HCT116 (cell line): Measurements from ENCODE around the gene C9orf78.

Source experiments
- CBX3 ChIP-seq: IDR thresholded peaks from 2 replicates; pipeline ENCODE4 v1.6.1; 2012; ENCODE audit warnings: low read depth
- CTCF ChIP-seq, 3 experiments: fragments of 200-600 bp in 1 of 3; sonication (generic) in 1 of 3; IDR thresholded peaks in 2 of 3; conservative IDR thresholded peaks in 1 of 3; 2 replicates each; pipeline ENCODE4 v1.5.1; 2012 to 2017; ENCODE audit warnings: low read depth in 2 of 3, low read length in 2 of 3, antibody characterized with exemption in 1 of 3, borderline replicate concordance in 1 of 3, control low read depth in 1 of 3, mild to moderate bottlenecking in 1 of 3, mixed read lengths in 1 of 3, mixed run types in 1 of 3, moderate library complexity in 1 of 3; ENCODE audit not compliant: insufficient read depth in 1 of 3
- EZH2 ChIP-seq: fragments of 200-600 bp; sonication (generic); IDR thresholded peaks from 2 replicates; pipeline ENCODE4 v1.6.1; 2017; ENCODE audit warnings: antibody characterized with exemption, mixed run types
- EZH2phosphoT487 ChIP-seq: fragments of 200-600 bp; IDR thresholded peaks from 2 replicates; pipeline ENCODE4 v1.6.1; 2018; ENCODE audit warnings: antibody characterized with exemption, borderline replicate concordance
- FOSL1 ChIP-seq: IDR thresholded peaks from 2 replicates; pipeline ENCODE4 v1.6.1; 2012; ENCODE audit warnings: low read depth
- JUND ChIP-seq: IDR thresholded peaks from 2 replicates; pipeline ENCODE4 v1.6.1; 2012
- RAD21 ChIP-seq: IDR thresholded peaks from 2 replicates; pipeline ENCODE4 v1.6.1; 2012; ENCODE audit warnings: low read depth, mild to moderate bottlenecking
- SIN3A ChIP-seq: IDR thresholded peaks from 2 replicates; pipeline ENCODE4 v1.6.1; 2012; ENCODE audit warnings: low read depth
- TCF7L2 ChIP-seq: IDR thresholded peaks from 2 replicates; pipeline ENCODE4 v1.7.0; 2011; ENCODE audit warnings: borderline replicate concordance, inconsistent platforms; ENCODE audit not compliant: insufficient read depth, insufficient read length; ENCODE audit errors: extremely low read depth
- YY1 ChIP-seq: IDR thresholded peaks from 2 replicates; pipeline ENCODE4 v1.6.1; 2011; ENCODE audit warnings: low read length, low read depth, moderate library complexity, mild to moderate bottlenecking; ENCODE audit not compliant: insufficient replicate concordance; ENCODE audit errors: extremely low read depth
- ZBTB33 ChIP-seq: IDR thresholded peaks from 2 replicates; pipeline ENCODE4 v1.6.1; 2011; ENCODE audit warnings: mild to moderate bottlenecking, low read length, moderate library complexity; ENCODE audit not compliant: insufficient replicate concordance; ENCODE audit errors: extremely low read depth
- ZFX ChIP-seq: fragments of 450-650 bp; IDR thresholded peaks from 2 replicates; pipeline ENCODE4 v1.6.1; 2017

- TF ChIP-seq CTCF (IDR thresholded peaks at IDR 0.05 in 2 of 3, conservative IDR thresholded peaks at IDR 0.05 in 1 of 3; ENCODE audit: borderline replicate concordance in 1 of 3, insufficient read depth in 1 of 3, low read depth in 2 of 3, low read length in 2 of 3) (no peak), YY1 (peak; percentile 15), CBX3 (no peak), EZH2 (no peak), RAD21 (no peak), ZFX (no peak), SIN3A (no peak), JUND (no peak), ZBTB33 (no peak), EZH2phosphoT487 (no peak), TCF7L2 (no peak), FOSL1 (no peak)
These were observed 56.6 kb downstream of the C9orf78 start for GRCh38 chr9:129778469-129778868.
